Effector CD4-positive, alpha-beta T cell (primary cell): Measurements from ENCODE around the gene LENG9.

Experiments
- DNase-seq: peaks from one replicate; pipeline ENCODE4 v3.0.0-alpha.2; 2020

The LENG9 gene

DNA sequence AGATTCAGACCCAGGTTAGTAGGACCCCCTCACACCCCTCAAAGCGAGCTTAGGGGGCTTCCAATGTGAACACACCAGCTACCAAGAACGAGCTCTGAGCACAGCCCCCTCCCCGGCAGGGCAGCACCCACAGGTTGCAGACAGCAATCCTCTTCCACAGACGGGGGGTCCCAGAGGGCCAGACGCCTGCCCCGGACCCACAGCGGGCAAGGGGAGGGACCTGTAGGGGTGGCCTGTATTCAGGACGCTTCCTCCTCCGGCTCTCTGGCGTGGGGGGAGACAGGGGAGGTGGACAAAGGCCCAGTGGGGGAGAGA lies 43.6 kb downstream of the LENG9 start:
- no peak for DNase-seq

GRCh38 chr19:54418930-54419800 lies 44.4 kb downstream of the LENG9 start:
- DNase-seq = no peak

DNA sequence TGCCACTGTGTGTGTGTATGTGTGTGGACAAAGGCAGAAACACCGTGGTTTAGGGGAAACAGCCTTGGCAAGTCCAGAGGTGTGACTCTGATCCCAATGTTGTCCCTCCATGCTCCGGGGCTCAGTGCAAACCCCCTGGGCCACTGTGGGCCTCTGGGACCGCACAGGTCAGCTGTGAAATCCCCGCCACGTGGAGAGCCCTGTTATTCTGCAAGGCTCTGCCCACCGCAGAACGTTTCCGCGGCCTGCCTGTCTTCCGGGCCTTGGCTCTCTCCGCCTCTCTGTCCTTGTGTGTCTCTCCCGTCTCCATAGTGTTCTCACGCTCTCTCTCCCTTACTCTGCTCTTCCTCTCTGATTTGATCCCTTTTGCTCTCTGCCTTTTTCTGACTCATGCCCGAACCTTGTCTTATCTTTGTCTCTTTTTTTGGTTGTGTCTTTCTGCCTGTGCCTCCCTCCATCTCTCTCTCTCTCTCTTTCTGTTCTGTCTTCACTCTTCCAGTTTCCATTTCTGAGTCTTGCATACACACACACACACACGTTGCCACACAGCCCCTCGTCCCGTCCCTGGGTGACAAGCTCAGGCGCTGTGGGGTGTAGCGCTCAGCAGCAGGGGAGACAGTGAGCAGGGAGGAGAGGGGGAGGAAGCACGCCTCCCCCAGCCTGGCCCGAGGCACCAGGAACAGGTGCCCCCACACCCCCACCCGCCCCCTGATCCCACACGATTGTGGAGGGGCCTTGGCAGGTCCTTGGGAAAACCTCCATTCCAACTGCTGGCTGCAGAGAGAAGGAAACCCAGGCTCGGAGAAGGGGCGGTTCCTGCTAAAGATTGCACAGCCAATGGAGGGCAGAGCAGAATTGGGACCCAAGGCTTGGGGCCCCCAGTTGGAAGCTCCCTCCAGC lies 45.3 kb downstream of the LENG9 start:
- DNase-seq = no peak

DNA sequence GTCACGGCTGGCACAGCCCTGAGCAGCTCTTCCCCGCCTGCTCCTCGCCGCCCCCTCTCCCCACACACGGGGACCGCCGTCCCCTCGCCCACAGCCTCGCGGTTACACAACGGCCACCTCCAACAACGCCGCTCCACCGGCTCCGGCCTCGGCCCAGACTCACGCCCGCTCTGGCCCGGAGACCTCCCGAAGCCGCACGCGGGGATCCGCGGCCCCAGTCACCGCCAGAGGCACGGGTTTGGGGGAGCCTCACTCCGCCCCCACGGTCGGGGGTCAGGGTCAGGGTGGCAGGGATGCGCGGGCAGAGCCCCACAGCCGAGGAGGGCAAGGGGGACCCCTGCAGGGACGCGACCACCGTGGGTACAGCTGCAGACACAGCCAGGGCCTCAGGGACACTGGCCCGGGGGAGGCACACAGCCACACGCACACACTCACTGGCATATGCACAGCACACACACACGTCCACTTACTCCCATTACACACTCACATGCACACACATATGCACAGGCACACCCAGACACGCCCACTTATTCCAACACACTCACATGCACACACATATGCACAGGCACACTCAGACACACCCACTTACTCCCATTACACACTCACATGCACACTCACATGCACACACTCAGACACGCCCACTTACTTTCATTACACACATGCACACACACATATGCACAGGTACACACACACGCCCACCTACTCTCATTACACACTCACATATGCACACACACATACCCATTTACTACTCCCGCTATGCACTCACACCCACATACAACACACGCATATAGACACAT lies 46.7 kb downstream of the LENG9 start:
- DNase-seq = no peak

DNA sequence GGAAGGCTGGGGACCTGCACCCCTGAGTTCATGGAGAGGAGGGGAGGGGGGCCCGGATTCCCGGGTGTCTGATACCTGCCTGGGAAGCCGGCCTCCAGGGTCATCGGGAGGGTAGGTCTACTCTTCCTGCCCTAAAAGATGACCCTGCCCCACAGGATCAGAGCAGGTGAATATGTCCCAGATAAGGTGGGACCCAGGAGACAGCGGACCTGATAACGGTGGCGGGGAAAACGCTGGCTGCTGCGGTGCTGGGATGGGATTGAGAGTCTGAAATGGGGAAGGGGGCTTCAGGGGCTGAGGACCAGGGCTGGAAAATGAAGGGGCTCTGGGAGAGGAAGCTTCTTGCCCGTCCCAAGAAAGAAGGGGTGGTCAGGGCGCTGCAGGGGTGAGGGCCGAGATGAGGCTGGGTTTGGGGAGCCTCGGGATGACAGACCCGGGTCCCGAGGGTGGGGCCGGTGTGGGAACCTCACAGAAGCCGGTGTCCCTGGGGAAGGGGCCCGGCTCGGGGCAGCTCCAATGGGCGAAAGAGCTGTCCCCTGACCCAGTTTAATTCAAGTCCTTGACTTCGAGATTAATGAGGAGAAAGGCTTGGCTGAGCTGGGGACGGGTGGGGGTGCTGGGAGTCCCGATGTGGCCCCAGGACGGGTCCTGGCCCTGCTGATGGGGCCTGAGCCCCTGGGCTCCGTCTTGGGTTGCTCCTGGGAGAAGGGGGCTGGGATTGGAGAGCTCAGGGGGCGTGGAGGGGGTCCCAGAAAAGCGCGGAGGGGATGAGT lies 47.5 kb downstream of the LENG9 start:
- DNase-seq = no peak

GRCh38 chr19:54415208-54415900 lies 48.2 kb downstream of the LENG9 start, which contains the start of gene TTYH1:
TSS of gene TTYH1 (plus strand) at chr19:54415464. CDS start at chr19:54415553, 89 bp downstream.
- DNase-seq = no peak

DNA sequence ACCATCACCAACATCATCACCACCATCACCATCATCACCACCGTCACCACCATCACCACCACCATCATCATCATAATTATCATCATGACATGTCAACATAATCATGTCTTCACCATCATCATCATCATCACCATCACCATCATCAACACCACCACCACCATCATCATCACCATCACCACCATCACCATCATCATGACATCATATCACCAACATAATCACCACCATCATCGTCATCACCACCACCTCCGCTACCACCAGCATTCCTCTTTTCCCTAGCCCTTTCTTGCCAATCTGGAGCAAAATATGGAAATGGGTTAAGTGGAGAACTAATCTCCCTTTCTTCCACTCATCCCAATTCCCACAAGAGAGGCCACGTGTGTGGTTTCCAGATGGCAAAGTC lies 49.4 kb downstream of the LENG9 start:
- DNase-seq = no peak

GRCh38 chr19:54412877-54413276 lies 50.7 kb downstream of the LENG9 start:
- no peak for DNase-seq
